BLaER1 (cell line): Measurements from ENCODE around the gene KLHL36.
A peak's percentile ranks its signal among the peaks of the same experiment; 100 is the strongest.

Experiments used
- H3K27ac ChIP-seq: shearing (Covaris generic); formaldehyde crosslinking; 2 replicates; pipeline ENCODE4 v1.8.1; 2022
- H3K27me3 ChIP-seq: shearing (Covaris generic); formaldehyde crosslinking; 2 replicates; pipeline ENCODE4 v1.8.1; 2022
- H3K36me3 ChIP-seq: shearing (Covaris generic); formaldehyde crosslinking; 2 replicates; pipeline ENCODE4 v1.8.1; 2022
- H3K4me1 ChIP-seq: shearing (Covaris generic); formaldehyde crosslinking; 2 replicates; pipeline ENCODE4 v1.8.1; 2022
- H3K4me2 ChIP-seq: shearing (Covaris generic); formaldehyde crosslinking; 2 replicates; pipeline ENCODE4 v1.8.1; 2022
- H3K4me3 ChIP-seq: shearing (Covaris generic); formaldehyde crosslinking; 2 replicates; pipeline ENCODE4 v1.8.1; 2022
- H3K9ac ChIP-seq: shearing (Covaris generic); formaldehyde crosslinking; 2 replicates; pipeline ENCODE4 v1.8.1; 2022
- H3K9me3 ChIP-seq: shearing (Covaris generic); formaldehyde crosslinking; 2 replicates; pipeline ENCODE4 v1.8.1; 2022
- H4K20me1 ChIP-seq: shearing (Covaris generic); formaldehyde crosslinking; 2 replicates; pipeline ENCODE4 v1.8.1; 2022
- Cebpa-rat ChIP-seq: shearing (Covaris generic); IDR thresholded peaks from 2 replicates; pipeline ENCODE4 v1.8.1; 2022

The KLHL36 gene

DNA sequence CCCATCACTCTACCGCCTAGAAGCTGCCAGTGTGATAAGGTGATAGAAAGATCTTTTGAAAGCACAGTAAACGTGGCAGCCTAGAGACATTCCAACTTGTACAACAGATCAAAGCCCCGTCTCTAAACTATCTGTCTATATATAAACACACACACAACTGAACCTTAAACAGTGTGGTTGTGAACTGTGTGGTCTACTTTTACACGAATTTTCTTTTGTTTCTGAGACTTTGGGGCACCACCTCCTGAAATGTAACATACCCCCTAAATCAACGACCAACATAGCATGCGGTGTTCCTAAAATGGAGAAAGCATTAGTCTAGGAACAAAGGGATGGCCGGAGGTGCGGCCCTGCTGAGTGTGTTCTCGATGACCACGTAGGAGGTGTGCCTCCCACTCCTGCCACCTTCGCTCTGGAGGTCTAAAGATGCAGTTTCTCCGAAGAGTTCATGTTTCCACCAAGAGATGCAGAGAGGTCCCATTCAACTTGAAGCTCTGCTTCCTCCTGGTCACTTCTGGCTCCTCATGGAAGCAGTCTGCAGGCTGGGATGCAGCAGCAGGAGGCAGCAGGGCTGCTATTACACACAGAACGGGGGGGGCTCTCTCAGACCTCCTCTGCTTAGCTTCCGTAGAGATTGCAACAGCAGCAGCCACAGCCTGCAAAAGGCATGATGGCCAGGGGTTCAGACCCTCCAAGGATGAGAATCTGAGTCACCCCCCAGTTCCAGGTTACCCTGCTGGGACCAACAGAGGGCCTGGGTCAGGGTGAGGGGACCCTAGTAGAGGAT, 28.9 kb downstream of the KLHL36 start:
- Histone ChIP-seq H3K27ac (no peak overlapping the region), H3K4me1 (peaks cover 16% of the 10 kb centered on the region), H3K4me2 (no peak overlapping the region), H3K27me3 (no peaks in the 10 kb centered on the region), H3K9me3 (no peaks in the 10 kb centered on the region), H3K36me3 (no peaks in the 10 kb centered on the region), H3K4me3 (no peak overlapping the region), H4K20me1 (no peaks in the 10 kb centered on the region), H3K9ac (no peak overlapping the region)
- no peak for TF ChIP-seq Cebpa-rat

- TF ChIP-seq Cebpa-rat: no peak
- no peaks in the 10 kb centered on the region for H3K27me3 ChIP-seq
- peaks cover 12% of the 10 kb centered on the region for H3K4me1 ChIP-seq
- no peak overlapping the region for H3K27ac ChIP-seq
- no peaks in the 10 kb centered on the region for H4K20me1 ChIP-seq
- H3K9me3 ChIP-seq: no peaks in the 10 kb centered on the region
- H3K36me3 ChIP-seq: no peaks in the 10 kb centered on the region
- no peak overlapping the region for H3K9ac ChIP-seq
- no peak overlapping the region for H3K4me2 ChIP-seq
- H3K4me3 ChIP-seq: no peak overlapping the region
Observed at GRCh38 chr16:84677849-84678248, 29.5 kb downstream of the KLHL36 start.

GRCh38 chr16:84678541-84678940, 30.2 kb downstream of the KLHL36 start:
- H3K27me3 ChIP-seq: no peaks in the 10 kb centered on the region
- no peak overlapping the region for H3K4me2 ChIP-seq
- no peak overlapping the region for H3K27ac ChIP-seq
- no peaks in the 10 kb centered on the region for H3K36me3 ChIP-seq
- no peaks in the 10 kb centered on the region for H4K20me1 ChIP-seq
- peaks cover 5% of the 10 kb centered on the region for H3K4me1 ChIP-seq
- TF ChIP-seq Cebpa-rat: no peak
- no peaks in the 10 kb centered on the region for H3K9me3 ChIP-seq
- no peak overlapping the region for H3K9ac ChIP-seq
- no peak overlapping the region for H3K4me3 ChIP-seq

DNA sequence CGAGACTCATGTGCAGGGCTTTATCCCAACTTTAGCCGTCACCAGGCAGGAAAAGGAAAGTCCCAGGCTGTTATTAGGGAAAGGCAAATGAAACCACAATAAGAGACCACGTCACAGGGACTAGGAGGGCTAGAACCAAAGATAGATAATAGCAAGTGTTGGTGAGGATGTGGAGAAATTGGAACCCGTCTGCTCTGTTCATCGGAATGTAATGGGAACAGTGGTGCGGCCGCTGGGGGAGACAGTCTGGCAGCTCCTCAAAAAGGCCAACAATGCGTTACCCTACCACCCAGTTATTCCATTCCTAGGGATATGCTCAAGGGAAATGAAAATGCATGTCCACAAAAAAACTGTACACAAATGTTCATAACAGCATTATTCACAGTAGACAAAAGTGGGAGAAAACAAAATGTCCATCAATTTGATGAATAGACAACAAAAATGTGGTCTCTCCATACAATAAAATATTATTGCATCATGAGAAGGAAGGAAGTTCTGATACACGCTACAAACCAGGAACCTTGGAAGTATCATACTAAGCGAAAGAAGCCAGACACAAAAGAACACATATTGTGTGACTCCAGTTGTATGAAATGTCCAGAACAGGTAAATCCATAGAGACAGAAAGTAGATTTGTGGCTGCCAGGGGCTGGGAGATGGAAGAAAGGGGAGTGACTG, 32.0 kb downstream of the KLHL36 start:
- H3K27ac ChIP-seq: no peak overlapping the region

GRCh38 chr16:84680843-84681629, 32.7 kb downstream of the KLHL36 start:
- Histone ChIP-seq H3K27me3 (no peaks in the 10 kb centered on the region), H3K27ac (no peak overlapping the region), H3K4me2 (no peak overlapping the region), H4K20me1 (no peaks in the 10 kb centered on the region), H3K4me1 (no peaks in the 10 kb centered on the region), H3K4me3 (no peak overlapping the region), H3K36me3 (no peaks in the 10 kb centered on the region), H3K9ac (no peak overlapping the region), H3K9me3 (no peaks in the 10 kb centered on the region)
- no peak for TF ChIP-seq Cebpa-rat

More for the DNA sequence above, 32.0 kb downstream of the KLHL36 start:
- Histone ChIP-seq H3K4me2 (no peak overlapping the region), H3K36me3 (no peaks in the 10 kb centered on the region), H3K27me3 (no peaks in the 10 kb centered on the region), H3K9me3 (no peaks in the 10 kb centered on the region), H3K4me1 (no peaks in the 10 kb centered on the region), H3K9ac (no peak overlapping the region), H3K4me3 (no peak overlapping the region), H4K20me1 (no peaks in the 10 kb centered on the region)
- no peak for TF ChIP-seq Cebpa-rat

DNA sequence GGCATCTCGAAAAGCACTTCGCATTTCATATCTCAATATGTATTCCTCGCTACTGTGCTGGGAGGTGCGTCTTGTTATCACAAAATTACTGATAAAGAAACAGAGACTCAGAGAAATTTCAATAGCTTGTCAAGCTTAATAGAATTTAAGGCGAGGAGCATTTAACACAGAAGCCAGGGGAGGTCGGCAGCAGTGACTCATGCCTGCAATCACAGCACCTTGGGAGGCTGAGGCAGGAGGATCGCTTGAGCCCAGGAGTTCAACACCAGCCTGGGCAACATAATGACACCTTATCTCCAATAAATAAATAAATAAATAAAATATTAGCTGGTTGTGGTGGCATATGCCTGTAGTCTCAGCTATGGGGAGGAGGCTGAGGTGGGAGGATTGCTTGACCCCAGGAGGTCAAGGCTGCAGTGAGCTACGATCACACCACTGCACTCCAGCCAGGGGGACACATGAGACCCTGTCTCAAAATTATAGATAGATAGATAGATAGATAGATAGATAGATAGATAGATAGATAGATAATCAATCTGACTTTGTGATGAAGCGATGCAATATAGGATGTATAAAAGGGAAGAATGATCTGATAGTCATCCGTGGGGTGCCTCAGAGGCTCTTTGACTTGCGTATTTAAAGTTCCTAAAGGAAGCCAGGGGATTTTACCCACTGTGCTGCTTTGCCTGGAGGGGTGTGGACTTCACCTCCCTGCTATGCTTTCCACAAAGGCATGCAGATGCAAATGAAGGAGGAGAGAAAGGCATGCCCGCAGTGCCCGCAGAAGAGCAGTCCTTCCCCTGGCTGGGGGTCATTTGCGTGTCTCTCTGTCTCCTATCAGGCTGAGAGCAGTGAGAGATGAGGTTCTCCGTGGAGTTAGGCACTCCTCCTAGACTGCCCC, 35.6 kb downstream of the KLHL36 start:
- TF ChIP-seq Cebpa-rat: no peak
- H3K4me3 ChIP-seq: no peak overlapping the region
- H3K9ac ChIP-seq: no peak overlapping the region
- H3K36me3 ChIP-seq: no peaks in the 10 kb centered on the region
- no peak overlapping the region for H3K4me2 ChIP-seq
- H3K27me3 ChIP-seq: no peaks in the 10 kb centered on the region
- H3K9me3 ChIP-seq: peaks cover 11% of the 10 kb centered on the region
- peaks cover 25% of the 10 kb centered on the region for H3K4me1 ChIP-seq
- H4K20me1 ChIP-seq: no peaks in the 10 kb centered on the region
- H3K27ac ChIP-seq: no peak overlapping the region

GRCh38 chr16:84684592-84684965, 36.3 kb downstream of the KLHL36 start:
- Histone ChIP-seq H3K9me3 (peaks cover 17% of the 10 kb centered on the region), H3K27ac (no peak overlapping the region), H3K36me3 (no peaks in the 10 kb centered on the region), H3K4me3 (no peak overlapping the region), H3K4me2 (no peak overlapping the region), H3K27me3 (no peaks in the 10 kb centered on the region), H3K4me1 (peaks cover 25% of the 10 kb centered on the region), H3K9ac (no peak overlapping the region), H4K20me1 (no peaks in the 10 kb centered on the region)
- TF ChIP-seq Cebpa-rat: no peak

- Histone ChIP-seq H3K27me3 (no peaks in the 10 kb centered on the region), H3K9me3 (peaks cover 23% of the 10 kb centered on the region), H3K4me3 (no peak overlapping the region), H3K4me1 (peaks cover 25% of the 10 kb centered on the region), H3K36me3 (no peaks in the 10 kb centered on the region), H4K20me1 (no peaks in the 10 kb centered on the region), H3K4me2 (no peak overlapping the region), H3K27ac (no peak overlapping the region), H3K9ac (no peak overlapping the region)
- no peak for TF ChIP-seq Cebpa-rat
Observed at GRCh38 chr16:84685210-84685609, 36.9 kb downstream of the KLHL36 start.

GRCh38 chr16:84686707-84687298, 38.5 kb downstream of the KLHL36 start:
- Histone ChIP-seq H3K9me3 (peaks cover 24% of the 10 kb centered on the region), H3K36me3 (no peaks in the 10 kb centered on the region), H3K27ac (peak overlapping the region; percentile 31), H3K9ac (no peak overlapping the region), H3K4me3 (no peak overlapping the region), H4K20me1 (no peaks in the 10 kb centered on the region), H3K4me1 (peaks cover 40% of the 10 kb centered on the region), H3K27me3 (no peaks in the 10 kb centered on the region), H3K4me2 (peak overlapping the region; percentile 54)
- no peak for TF ChIP-seq Cebpa-rat
